K562 (cell line): ENCODE measurements around the gene HES6. TPM values are rescaled to one million over a fixed set of nuclear protein-coding genes. Genes with fewer than 3 reads are reported as not detected.
A peak's percentile ranks its signal among the peaks of the same experiment; 100 is the strongest.

Experiments
- BCL6 ChIP-seq: fragments of 250-450 bp; sonication (Bioruptor Pico); IDR thresholded peaks from 2 replicates; pipeline ENCODE4 v1.4.0; 2020
- LEF1 ChIP-seq: fragments of 450-650 bp; IDR thresholded peaks from 2 replicates; pipeline ENCODE4 v1.6.1; 2016; ENCODE audit warnings: mild to moderate bottlenecking
- MTF1 ChIP-seq: fragments of 250-450 bp; sonication (Bioruptor Pico); IDR thresholded peaks from 2 replicates; pipeline ENCODE4 v1.9.0; 2021; ENCODE audit warnings: moderate library complexity, mild to moderate bottlenecking, inconsistent platforms, borderline replicate concordance
- NR2C2 ChIP-seq, 2 experiments: fragments of 200-800 bp in 1 of 2; sonication (Bioruptor generic) in 1 of 2; sonication (generic) in 1 of 2; formaldehyde crosslinking in 1 of 2; IDR thresholded peaks; 2 replicates each; pipeline versions ENCODE4 v1.6.1 to v1.8.0; 2016 to 2022; ENCODE audit warnings: mild to moderate bottlenecking in 1 of 2, missing compliant biosample characterization in 1 of 2, missing genetic modification characterization in 1 of 2, missing genetic modification reagents in 1 of 2
- RBFOX2 ChIP-seq: fragments of 200-400 bp; formaldehyde crosslinking; IDR thresholded peaks from 2 replicates; pipeline ENCODE4 v1.6.1; 2017; ENCODE audit warnings: low read depth, mild to moderate bottlenecking, low read length, moderate library complexity
- SIN3A ChIP-seq, 2 experiments: fragments of 150-350 bp in 1 of 2; IDR thresholded peaks; 2 replicates each; pipeline ENCODE4 v1.6.1; 2011 to 2016; ENCODE audit warnings: borderline replicate concordance in 2 of 2, low read depth in 2 of 2, low read length in 2 of 2, mild to moderate bottlenecking in 2 of 2, moderate library complexity in 2 of 2; ENCODE audit not compliant: control insufficient read depth in 1 of 2
- SMAD1 ChIP-seq: fragments of 150-350 bp; IDR thresholded peaks from 2 replicates; pipeline ENCODE4 v1.6.1; 2014; ENCODE audit warnings: low read length, low read depth; ENCODE audit not compliant: partially characterized antibody
- SMAD2 ChIP-seq: fragments of 150-350 bp; IDR thresholded peaks from 2 replicates; pipeline ENCODE4 v1.6.1; 2014; ENCODE audit warnings: low read depth, mild to moderate bottlenecking, low read length
- SRSF7 ChIP-seq: fragments of 200-400 bp; formaldehyde crosslinking; optimal IDR thresholded peaks from 2 replicates; pipeline ENCODE3; 2017; ENCODE audit warnings: mild to moderate bottlenecking, low read depth, low read length
- ZFP30 ChIP-seq: fragments of 250-450 bp; sonication (Bioruptor Pico); IDR thresholded peaks from 2 replicates; pipeline ENCODE4 v1.8.0; 2022; ENCODE audit warnings: moderate library complexity, mild to moderate bottlenecking, inconsistent platforms, borderline replicate concordance
- ZKSCAN1 ChIP-seq: fragments of 150-350 bp; IDR thresholded peaks from 2 replicates; pipeline ENCODE4 v1.6.1; 2016; ENCODE audit warnings: low read depth, low read length
- ZNF133 ChIP-seq: fragments of 250-450 bp; sonication (Bioruptor Pico); IDR thresholded peaks from 2 replicates; pipeline ENCODE4 v1.4.0; 2020; ENCODE audit warnings: mild to moderate bottlenecking
- ZNF224 ChIP-seq: sonication (generic); formaldehyde crosslinking; IDR thresholded peaks from 2 replicates; pipeline ENCODE4 v1.8.0; 2022; ENCODE audit warnings: mild to moderate bottlenecking, missing genetic modification reagents
- ZNF764 ChIP-seq: fragments of 250-450 bp; sonication (Bioruptor Pico); IDR thresholded peaks from 2 replicates; pipeline ENCODE4 v1.4.0; 2020; ENCODE audit warnings: low read depth, mild to moderate bottlenecking, moderate library complexity
- ZNF778 ChIP-seq: fragments of 450-650 bp; formaldehyde crosslinking; IDR thresholded peaks from 2 replicates; pipeline ENCODE4 v1.4.0; 2020; ENCODE audit warnings: mild to moderate bottlenecking, moderate library complexity
- ZNF780A ChIP-seq: fragments of 250-450 bp; sonication (Bioruptor Pico); IDR thresholded peaks from 2 replicates; pipeline ENCODE4 v1.5.0; 2021; ENCODE audit warnings: mild to moderate bottlenecking
- polyA plus RNA-seq, 8 experiments: library from polyadenylated mRNA; depleted of rRNA in 4 of 8; stranded (reverse) in 5 of 8; unstranded in 3 of 8; fragments of >200 nt; fragmentation: Nextera tagmentation in 2 of 8; fragmentation: Illumina TruSeq in 1 of 8; extraction: Ambion mirVana in 2 of 8; extraction: Trizol in 1 of 8; gene quantifications; 2 replicates each; pipeline versions ENCODE4 v1.2.1 to v1.2.3, GENCODE V29; 2011 to 2014; ENCODE audit warnings: inconsistent platforms in 1 of 8, missing spikeins in 1 of 8
- total RNA-seq, 7 experiments: library from RNA; depleted of rRNA in 6 of 7; stranded (reverse); fragments of >200 nt in 6 of 7; fragmentation: Illumina TruSeq in 2 of 7; extraction: Trizol in 2 of 7; gene quantifications; 2 replicates each; pipeline versions ENCODE4 v1.2.1 to v1.2.3, GENCODE V29; 2011 to 2021; ENCODE audit warnings: low replicate concordance in 1 of 7
- TF ChIP-seq, protein P1 (sequence below): sonication (generic); formaldehyde crosslinking; IDR thresholded peaks from 2 replicates; pipeline ENCODE4 v1.8.1; 2023; ENCODE audit warnings: mild to moderate bottlenecking, missing genetic modification reagents, moderate library complexity
- TF ChIP-seq, protein P2 (sequence below): sonication (generic); formaldehyde crosslinking; IDR thresholded peaks from 2 replicates; pipeline ENCODE4 v1.8.0; 2022; ENCODE audit warnings: mild to moderate bottlenecking, missing genetic modification reagents
- TF ChIP-seq, protein P3 (sequence below): fragments of 200-800 bp; sonication (Bioruptor generic); IDR thresholded peaks from 2 replicates; pipeline ENCODE4 v1.6.1; 2017; ENCODE audit warnings: missing genetic modification characterization, missing compliant biosample characterization
- TF ChIP-seq, protein P4 (sequence below), 2 experiments: fragments of 450-650 bp; IDR thresholded peaks; 2 replicates each; pipeline ENCODE4 v1.6.1; 2018; ENCODE audit warnings: mild to moderate bottlenecking in 2 of 2, low read depth in 1 of 2; ENCODE audit not compliant: partially characterized antibody in 2 of 2

Gene HES6
- total and polyA plus RNA-seq, 9 of the 15 experiments (the other 6 are each of a cell fraction or from before 2014, with no cell fraction given) = 6.2 to 133 (median 29.2) TPM

DNA sequence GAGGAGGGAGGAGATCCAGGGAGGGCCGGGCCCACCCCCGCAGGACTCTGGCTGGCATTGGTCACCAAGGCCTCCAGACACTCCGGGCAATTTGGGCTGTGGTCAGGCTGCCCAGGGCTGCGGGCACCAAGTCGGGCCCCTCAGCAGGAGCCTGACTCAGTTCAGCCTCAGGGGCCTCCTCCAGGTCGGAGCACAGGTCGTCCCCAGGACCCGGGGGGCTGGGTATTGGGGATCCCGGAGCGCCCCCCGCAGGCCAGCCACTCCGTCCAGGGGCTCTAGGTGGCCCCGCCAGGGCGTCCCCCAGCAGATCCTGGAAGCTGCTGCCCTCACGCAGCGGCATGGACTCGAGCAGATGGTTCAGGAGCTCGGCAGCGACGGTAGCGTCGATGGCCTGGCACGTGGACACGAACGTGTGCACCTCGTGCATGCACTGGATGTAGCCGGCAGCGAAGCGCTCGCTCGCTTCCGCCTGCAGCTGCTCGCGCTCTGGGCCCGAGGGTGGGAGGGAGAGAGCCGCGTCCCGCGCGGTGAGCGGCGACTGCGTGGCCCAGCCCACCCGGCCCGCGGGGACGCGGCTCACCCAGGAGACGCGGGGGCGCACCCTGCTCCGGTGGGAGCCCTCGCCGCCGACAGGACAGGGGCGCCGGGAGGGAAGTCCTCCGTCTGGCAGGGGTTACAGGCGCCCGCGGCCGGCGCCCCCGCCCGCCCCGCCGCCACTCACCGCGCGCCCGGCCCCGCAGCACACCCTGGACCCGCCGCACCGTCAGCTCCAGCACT, 884 bp downstream of the HES6 start (continued):
- TF ChIP-seq NR2C2 (CRISPR knock-in tag; IDR thresholded peaks at IDR 0.05) (peak; percentile 84), NR2C2 (tag; IDR thresholded peaks at IDR 0.05) (no peak), ZNF764 (no peak), SRSF7 (no peak), RBFOX2 (peak; percentile 67), ZNF780A (CRISPR knock-in tag) (no peak), LEF1 (no peak), ZNF778 (CRISPR knock-in tag) (no peak), ZFP30 (CRISPR knock-in tag) (no peak), ZKSCAN1 (no peak), MTF1 (CRISPR knock-in tag) (no peak), SMAD1 (no peak), SMAD2 (no peak), ZNF224 (peak; percentile 94), BCL6 (CRISPR knock-in tag) (no peak), SIN3A (IDR thresholded peaks at IDR 0.05; ENCODE audit: borderline replicate concordance in 2 of 2, control insufficient read depth in 1 of 2, low read depth in 2 of 2, low read length in 2 of 2) (no peak), ZNF133 (CRISPR knock-in tag) (no peak)
- TF ChIP-seq, protein P1, sequence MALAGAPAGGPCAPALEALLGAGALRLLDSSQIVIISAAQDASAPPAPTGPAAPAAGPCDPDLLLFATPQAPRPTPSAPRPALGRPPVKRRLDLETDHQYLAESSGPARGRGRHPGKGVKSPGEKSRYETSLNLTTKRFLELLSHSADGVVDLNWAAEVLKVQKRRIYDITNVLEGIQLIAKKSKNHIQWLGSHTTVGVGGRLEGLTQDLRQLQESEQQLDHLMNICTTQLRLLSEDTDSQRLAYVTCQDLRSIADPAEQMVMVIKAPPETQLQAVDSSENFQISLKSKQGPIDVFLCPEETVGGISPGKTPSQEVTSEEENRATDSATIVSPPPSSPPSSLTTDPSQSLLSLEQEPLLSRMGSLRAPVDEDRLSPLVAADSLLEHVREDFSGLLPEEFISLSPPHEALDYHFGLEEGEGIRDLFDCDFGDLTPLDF (CRISPR knock-in tag) = peak; percentile 83; the same call in 1 of the 2 replicates
- TF ChIP-seq, protein P2, sequence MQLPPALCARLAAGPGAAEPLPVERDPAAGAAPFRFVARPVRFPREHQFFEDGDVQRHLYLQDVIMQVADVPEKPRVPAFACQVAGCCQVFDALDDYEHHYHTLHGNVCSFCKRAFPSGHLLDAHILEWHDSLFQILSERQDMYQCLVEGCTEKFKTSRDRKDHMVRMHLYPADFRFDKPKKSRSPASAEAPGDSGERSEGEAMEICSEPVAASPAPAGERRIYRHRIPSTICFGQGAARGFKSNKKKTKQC (CRISPR knock-in tag) = peak; percentile 99
- TF ChIP-seq, protein P3, sequence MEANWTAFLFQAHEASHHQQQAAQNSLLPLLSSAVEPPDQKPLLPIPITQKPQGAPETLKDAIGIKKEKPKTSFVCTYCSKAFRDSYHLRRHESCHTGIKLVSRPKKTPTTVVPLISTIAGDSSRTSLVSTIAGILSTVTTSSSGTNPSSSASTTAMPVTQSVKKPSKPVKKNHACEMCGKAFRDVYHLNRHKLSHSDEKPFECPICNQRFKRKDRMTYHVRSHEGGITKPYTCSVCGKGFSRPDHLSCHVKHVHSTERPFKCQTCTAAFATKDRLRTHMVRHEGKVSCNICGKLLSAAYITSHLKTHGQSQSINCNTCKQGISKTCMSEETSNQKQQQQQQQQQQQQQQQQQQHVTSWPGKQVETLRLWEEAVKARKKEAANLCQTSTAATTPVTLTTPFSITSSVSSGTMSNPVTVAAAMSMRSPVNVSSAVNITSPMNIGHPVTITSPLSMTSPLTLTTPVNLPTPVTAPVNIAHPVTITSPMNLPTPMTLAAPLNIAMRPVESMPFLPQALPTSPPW = no peak
- TF ChIP-seq, protein P4, sequence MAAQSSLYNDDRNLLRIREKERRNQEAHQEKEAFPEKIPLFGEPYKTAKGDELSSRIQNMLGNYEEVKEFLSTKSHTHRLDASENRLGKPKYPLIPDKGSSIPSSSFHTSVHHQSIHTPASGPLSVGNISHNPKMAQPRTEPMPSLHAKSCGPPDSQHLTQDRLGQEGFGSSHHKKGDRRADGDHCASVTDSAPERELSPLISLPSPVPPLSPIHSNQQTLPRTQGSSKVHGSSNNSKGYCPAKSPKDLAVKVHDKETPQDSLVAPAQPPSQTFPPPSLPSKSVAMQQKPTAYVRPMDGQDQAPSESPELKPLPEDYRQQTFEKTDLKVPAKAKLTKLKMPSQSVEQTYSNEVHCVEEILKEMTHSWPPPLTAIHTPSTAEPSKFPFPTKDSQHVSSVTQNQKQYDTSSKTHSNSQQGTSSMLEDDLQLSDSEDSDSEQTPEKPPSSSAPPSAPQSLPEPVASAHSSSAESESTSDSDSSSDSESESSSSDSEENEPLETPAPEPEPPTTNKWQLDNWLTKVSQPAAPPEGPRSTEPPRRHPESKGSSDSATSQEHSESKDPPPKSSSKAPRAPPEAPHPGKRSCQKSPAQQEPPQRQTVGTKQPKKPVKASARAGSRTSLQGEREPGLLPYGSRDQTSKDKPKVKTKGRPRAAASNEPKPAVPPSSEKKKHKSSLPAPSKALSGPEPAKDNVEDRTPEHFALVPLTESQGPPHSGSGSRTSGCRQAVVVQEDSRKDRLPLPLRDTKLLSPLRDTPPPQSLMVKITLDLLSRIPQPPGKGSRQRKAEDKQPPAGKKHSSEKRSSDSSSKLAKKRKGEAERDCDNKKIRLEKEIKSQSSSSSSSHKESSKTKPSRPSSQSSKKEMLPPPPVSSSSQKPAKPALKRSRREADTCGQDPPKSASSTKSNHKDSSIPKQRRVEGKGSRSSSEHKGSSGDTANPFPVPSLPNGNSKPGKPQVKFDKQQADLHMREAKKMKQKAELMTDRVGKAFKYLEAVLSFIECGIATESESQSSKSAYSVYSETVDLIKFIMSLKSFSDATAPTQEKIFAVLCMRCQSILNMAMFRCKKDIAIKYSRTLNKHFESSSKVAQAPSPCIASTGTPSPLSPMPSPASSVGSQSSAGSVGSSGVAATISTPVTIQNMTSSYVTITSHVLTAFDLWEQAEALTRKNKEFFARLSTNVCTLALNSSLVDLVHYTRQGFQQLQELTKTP (IDR thresholded peaks at IDR 0.05; ENCODE audit: low read depth in 1 of 2, partially characterized antibody in 2 of 2) = no peak
